Stomach (tissue), 9 donors: ENCODE measurements around the gene MUC7. TPM values are rescaled to one million over a fixed set of nuclear protein-coding genes. Genes with fewer than 3 reads are reported as not detected.
A peak's percentile ranks its signal among the peaks of the same experiment; 100 is the strongest.

ENCODE experiments used
- DNase-seq, 2 donors: peaks; one replicate each; pipeline versions ENCODE4 v3.0.0 to v3.0.0-alpha.2; 2013 to 2019
- H3K27ac ChIP-seq, 5 donors: fragments of 200-600 bp in 4 of 5; sonication (generic) in 4 of 5; one replicate each; pipeline ENCODE4 v1.5.1; 2013 to 2019; ENCODE audit warnings: mild to moderate bottlenecking in 1 of 5, moderate library complexity in 1 of 5
- H3K27me3 ChIP-seq, 3 donors: fragments of 200-600 bp; sonication (generic); one replicate each; pipeline ENCODE4 v1.5.1; 2017 to 2019; ENCODE audit warnings: mixed run types in 1 of 3
- H3K36me3 ChIP-seq, 4 donors: fragments of 200-600 bp; sonication (generic); 1 replicate in 3 of 4; 2 replicates in 1 of 4; pipeline ENCODE4 v1.5.1; 2016 to 2019
- H3K4me1 ChIP-seq, 4 donors: fragments of 200-600 bp; sonication (generic); one replicate each; pipeline ENCODE4 v1.5.1; 2016 to 2019
- H3K4me3 ChIP-seq, 4 donors: fragments of 200-600 bp; sonication (generic) in 3 of 4; one replicate each; pipeline ENCODE4 v1.5.1; 2016 to 2019; ENCODE audit warnings: mild to moderate bottlenecking in 1 of 4
- H3K9me3 ChIP-seq, 4 donors: fragments of 200-600 bp; sonication (generic); one replicate each; pipeline ENCODE4 v1.5.1; 2016 to 2019
- CTCF ChIP-seq, 7 experiments: fragments of 450-650 bp in 4 of 7; fragments of 200-600 bp in 3 of 7; sonication (generic) in 3 of 7; IDR thresholded peaks; one replicate each; pipeline ENCODE4 v1.5.1; 2016 to 2019; ENCODE audit warnings: antibody characterized with exemption in 7 of 7, control low read depth in 2 of 7, mild to moderate bottlenecking in 1 of 7
- EP300 ChIP-seq: sonication (generic); formaldehyde crosslinking; IDR thresholded peaks from one replicate; pipeline ENCODE4 v1.6.1; 2017; ENCODE audit warnings: antibody characterized with exemption
- POLR2A ChIP-seq, 4 donors: fragments of 450-650 bp; IDR thresholded peaks; one replicate each; pipeline ENCODE4 v1.6.1; 2016; ENCODE audit warnings: antibody characterized with exemption in 4 of 4, control low read depth in 2 of 4, mild to moderate bottlenecking in 1 of 4, moderate library complexity in 1 of 4
- POLR2AphosphoS5 ChIP-seq, 3 donors: sonication (generic); formaldehyde crosslinking; IDR thresholded peaks; one replicate each; pipeline ENCODE4 v1.6.1; 2016; ENCODE audit warnings: antibody characterized with exemption in 3 of 3
- WGBS, 5 donors: extraction: QIAGEN DNeasy Blood & Tissue Kit in 3 of 5; methylation state at CpG; one replicate each; pipeline versions ENCODE4 v1.1.5 to v1.1.7; 2013 to 2018; 5-methylcytosine and 5-hydroxymethylcytosine counted together
- intact Hi-C: fragments of 100-400 bp; cut with DNase I; formaldehyde crosslinking; loops from one replicate; pipeline ENCODE4 v1.15.1; 2023; ENCODE audit warnings: low total_unique reads
- polyA plus RNA-seq, 3 donors: library from polyadenylated mRNA; stranded (reverse); fragments of 200-250 nt; gene quantifications; one replicate each; pipeline ENCODE4 v1.2.3, GENCODE V29; 2013
- total RNA-seq, 5 donors: library from RNA; depleted of rRNA; stranded (reverse); fragments of >200 nt; gene quantifications; one replicate each; pipeline versions ENCODE4 v1.1.0 to v1.2.3, GENCODE V29; 2014 to 2016
- donor health status: healthy with polysubstance abuse.
- donor health status: Bipolar disorder and iron deficiency.
- donor health status: healthy.

Gene MUC7
- total and polyA plus RNA-seq, 8 donors = not detected

GRCh38 chr4:70505151-70505748 lies 33.3 kb downstream of the MUC7 start:
- TF ChIP-seq POLR2A (IDR thresholded peaks at IDR 0.05) (no peak), CTCF (IDR thresholded peaks at IDR 0.05) (peak in 5 of 7 experiments; percentile 49 to 86 (median 78))
- DNase-seq = peak; percentile 60 to 77
- Histone ChIP-seq H3K9me3 (no peaks in the 10 kb centered on the region), H3K4me3 (no peak overlapping the region), H3K4me1 (no peaks in the 10 kb centered on the region), H3K36me3 (no peaks in the 10 kb centered on the region), H3K27me3 (no peaks in the 10 kb centered on the region), H3K27ac (no peak overlapping the region)
- WGBS, 5 donors = 3 to 5% (median 4%) methylated on average over 7 of the region's 7 CpGs
- intact Hi-C loops = no loop called here

GRCh38 chr4:70508801-70509200 lies 36.8 kb downstream of the MUC7 start:
- Histone ChIP-seq H3K27ac (no peak overlapping the region), H3K4me1 (no peaks in the 10 kb centered on the region), H3K9me3 (no peaks in the 10 kb centered on the region), H3K27me3 (no peaks in the 10 kb centered on the region), H3K36me3 (no peaks in the 10 kb centered on the region), H3K4me3 (no peak overlapping the region)
- DNase-seq = no peak
- 62 to 83% (median 68%) methylated on average over 1 of the region's 1 CpG for WGBS, 5 donors
- no peak for TF ChIP-seq EP300
- no peak for TF ChIP-seq CTCF (IDR thresholded peaks at IDR 0.05)
- TF ChIP-seq POLR2AphosphoS5 (IDR thresholded peaks at IDR 0.05) = no peak
- TF ChIP-seq POLR2A (IDR thresholded peaks at IDR 0.05) = no peak
- intact Hi-C loops = no loop called here

GRCh38 chr4:70511365-70511764 lies 39.4 kb downstream of the MUC7 start:
- WGBS, 5 donors = 87 to 94% (median 91%) methylated on average over 3 of the region's 3 CpGs
- no peaks in the 10 kb centered on the region for H3K9me3 ChIP-seq
- H3K27ac ChIP-seq = no peak overlapping the region
- intact Hi-C loops = no loop called here
- DNase-seq = no peak
- H3K27me3 ChIP-seq = no peaks in the 10 kb centered on the region
- H3K4me3 ChIP-seq = no peak overlapping the region
- no peak for TF ChIP-seq CTCF (IDR thresholded peaks at IDR 0.05)
- no peak for TF ChIP-seq POLR2A (IDR thresholded peaks at IDR 0.05)
- TF ChIP-seq EP300 = no peak
- TF ChIP-seq POLR2AphosphoS5 (IDR thresholded peaks at IDR 0.05) = no peak
- no peaks in the 10 kb centered on the region for H3K4me1 ChIP-seq
- no peaks in the 10 kb centered on the region for H3K36me3 ChIP-seq

- Histone ChIP-seq H3K9me3 (no peaks in the 10 kb centered on the region), H3K27me3 (no peaks in the 10 kb centered on the region), H3K4me3 (no peak overlapping the region), H3K36me3 (no peaks in the 10 kb centered on the region), H3K4me1 (no peaks in the 10 kb centered on the region), H3K27ac (no peak overlapping the region)
- TF ChIP-seq POLR2AphosphoS5 (IDR thresholded peaks at IDR 0.05) (no peak), CTCF (IDR thresholded peaks at IDR 0.05) (no peak), EP300 (no peak), POLR2A (IDR thresholded peaks at IDR 0.05) (no peak)
- intact Hi-C loops = no loop called here
- no peak for DNase-seq
- WGBS, 5 donors = 62 to 75% (median 73%) methylated on average over 4 of the region's 4 CpGs
Observed at GRCh38 chr4:70515367-70516250, 43.6 kb downstream of the MUC7 start.
